Measurements from ENCODE around the gene CFAP46. TPM values are rescaled to one million over a fixed set of nuclear protein-coding genes. Genes with fewer than 3 reads are reported as not detected.

CFAP46 gene
- total RNA-seq, 1 donor from 2014 or later = 3.7 TPM

DNA sequence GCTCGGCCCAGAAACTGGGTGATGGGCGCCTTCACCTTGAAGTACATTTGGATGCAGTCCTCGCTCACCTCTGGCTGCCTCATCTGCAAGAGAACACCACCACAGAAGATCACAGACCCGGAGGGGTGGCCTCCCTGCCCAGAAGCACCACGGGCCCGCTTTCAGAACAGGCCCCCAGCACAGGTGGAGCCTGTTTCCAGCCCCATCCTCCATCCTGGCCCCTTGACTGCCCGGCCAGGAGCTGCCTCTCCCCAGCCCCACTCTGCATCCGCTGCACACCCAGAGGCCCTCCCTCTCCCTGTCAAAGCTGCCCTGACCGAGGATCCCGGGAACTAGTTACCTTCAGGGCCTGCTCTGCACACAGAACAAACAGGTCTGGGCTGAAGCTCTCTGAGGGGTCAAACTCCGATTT, 724 bp downstream of the CFAP46 start:
- Mint-ChIP-seq H3K27me3 (peaks cover 45% of the 10 kb centered on the region), H3K9me3 (no peaks in the 10 kb centered on the region), H3K36me3 (ENCODE audit: low read depth) (no peaks in the 10 kb centered on the region), H3K4me3 (peak overlapping the region; percentile 70), H3K4me1 (peaks cover 37% of the 10 kb centered on the region), H3K27ac (no peak overlapping the region)
- DNase-seq = no peak
- POLR2A ChIA-PET = no interaction called here
- intact Hi-C loops (cut with micrococcal nuclease) = loop anchor here (2.0 to 10.0 kb wide), 2 partner anchors 313 to 377 kb away; no protein-coding TSS in a partner anchor
- TF ChIP-seq, protein P1, sequence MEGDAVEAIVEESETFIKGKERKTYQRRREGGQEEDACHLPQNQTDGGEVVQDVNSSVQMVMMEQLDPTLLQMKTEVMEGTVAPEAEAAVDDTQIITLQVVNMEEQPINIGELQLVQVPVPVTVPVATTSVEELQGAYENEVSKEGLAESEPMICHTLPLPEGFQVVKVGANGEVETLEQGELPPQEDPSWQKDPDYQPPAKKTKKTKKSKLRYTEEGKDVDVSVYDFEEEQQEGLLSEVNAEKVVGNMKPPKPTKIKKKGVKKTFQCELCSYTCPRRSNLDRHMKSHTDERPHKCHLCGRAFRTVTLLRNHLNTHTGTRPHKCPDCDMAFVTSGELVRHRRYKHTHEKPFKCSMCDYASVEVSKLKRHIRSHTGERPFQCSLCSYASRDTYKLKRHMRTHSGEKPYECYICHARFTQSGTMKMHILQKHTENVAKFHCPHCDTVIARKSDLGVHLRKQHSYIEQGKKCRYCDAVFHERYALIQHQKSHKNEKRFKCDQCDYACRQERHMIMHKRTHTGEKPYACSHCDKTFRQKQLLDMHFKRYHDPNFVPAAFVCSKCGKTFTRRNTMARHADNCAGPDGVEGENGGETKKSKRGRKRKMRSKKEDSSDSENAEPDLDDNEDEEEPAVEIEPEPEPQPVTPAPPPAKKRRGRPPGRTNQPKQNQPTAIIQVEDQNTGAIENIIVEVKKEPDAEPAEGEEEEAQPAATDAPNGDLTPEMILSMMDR (IDR thresholded peaks at IDR 0.05) = no peak
- ATAC-seq (ENCODE audit: low read depth) = no peak
- CTCF ChIA-PET = no interaction called here

DNA sequence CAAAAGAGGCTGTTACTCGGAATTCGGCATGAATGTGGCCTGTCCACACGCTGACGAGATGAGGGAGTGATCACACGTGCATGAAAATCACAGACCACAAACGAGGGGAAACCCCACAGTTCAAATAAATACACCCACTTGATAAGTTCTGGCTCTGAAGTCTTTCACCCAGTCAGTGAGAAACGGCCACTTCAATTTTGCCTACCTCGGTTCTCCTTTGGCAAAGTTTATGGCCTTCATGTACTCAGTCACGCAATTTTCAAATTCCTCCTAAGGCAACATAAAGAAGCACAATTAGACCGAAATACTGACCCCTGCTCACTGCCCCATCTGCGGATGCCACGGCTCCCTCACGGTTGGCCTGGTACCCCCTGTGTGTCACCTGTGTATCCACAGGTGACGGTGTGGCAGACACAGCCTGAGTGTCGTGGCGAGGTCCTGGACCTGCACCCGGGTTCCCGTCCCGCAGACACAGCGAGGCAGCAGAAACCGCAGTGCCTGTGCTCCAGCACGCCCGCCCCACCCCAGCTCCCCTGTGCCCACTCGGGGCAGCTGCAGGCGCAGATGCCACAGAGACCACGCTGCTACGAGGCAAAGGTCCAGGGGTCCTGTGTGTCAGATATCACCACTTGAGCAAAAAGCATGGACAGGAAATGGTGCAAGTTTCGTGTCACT, 1.4 kb downstream of the CFAP46 start:
- H3K27me3 Mint-ChIP-seq = peaks cover 41% of the 10 kb centered on the region
- peaks cover 37% of the 10 kb centered on the region for H3K4me1 Mint-ChIP-seq
- TF ChIP-seq, protein P1 (IDR thresholded peaks at IDR 0.05) = no peak
- no peak for DNase-seq
- ChIA-PET CTCF (interaction anchor here (1.0 kb wide), 1 partner anchor 18 kb away, joined by 3 read pairs; no protein-coding TSS in a partner anchor), POLR2A (no interaction called here)
- intact Hi-C loops (cut with micrococcal nuclease) = loop anchor here (1.0 to 10.0 kb wide), 3 partner anchors 37 to 378 kb away; no protein-coding TSS in a partner anchor
- peak; percentile 38 for ATAC-seq (ENCODE audit: low read depth)
- H3K4me3 Mint-ChIP-seq = peak overlapping the region; percentile 55
- no peaks in the 10 kb centered on the region for H3K9me3 Mint-ChIP-seq
- peak overlapping the region; percentile 18 for H3K27ac Mint-ChIP-seq
- no peaks in the 10 kb centered on the region for H3K36me3 Mint-ChIP-seq (ENCODE audit: low read depth)

GRCh38 chr10:132939957-132940790, 2.2 kb downstream of the CFAP46 start:
- TF ChIP-seq, protein P1 (IDR thresholded peaks at IDR 0.05) = no peak
- peak overlapping the region; percentile 55 for H3K4me3 Mint-ChIP-seq
- peaks cover 37% of the 10 kb centered on the region for H3K4me1 Mint-ChIP-seq
- ATAC-seq (ENCODE audit: low read depth) = peak; percentile 69
- POLR2A ChIA-PET = no interaction called here
- CTCF ChIA-PET = interaction anchor here (0.6 to 1.0 kb wide), 2 partner anchors 8 to 19 kb away, joined by 3 read pairs; no protein-coding TSS in a partner anchor
- DNase-seq = no peak
- H3K27me3 Mint-ChIP-seq = peaks cover 38% of the 10 kb centered on the region
- H3K36me3 Mint-ChIP-seq (ENCODE audit: low read depth) = no peaks in the 10 kb centered on the region
- intact Hi-C loops (cut with micrococcal nuclease) = loop anchor here (1.0 to 10.0 kb wide), 3 partner anchors 36 to 379 kb away; no protein-coding TSS in a partner anchor
- peak overlapping the region; percentile 41 for H3K27ac Mint-ChIP-seq
- H3K9me3 Mint-ChIP-seq = no peaks in the 10 kb centered on the region

DNA sequence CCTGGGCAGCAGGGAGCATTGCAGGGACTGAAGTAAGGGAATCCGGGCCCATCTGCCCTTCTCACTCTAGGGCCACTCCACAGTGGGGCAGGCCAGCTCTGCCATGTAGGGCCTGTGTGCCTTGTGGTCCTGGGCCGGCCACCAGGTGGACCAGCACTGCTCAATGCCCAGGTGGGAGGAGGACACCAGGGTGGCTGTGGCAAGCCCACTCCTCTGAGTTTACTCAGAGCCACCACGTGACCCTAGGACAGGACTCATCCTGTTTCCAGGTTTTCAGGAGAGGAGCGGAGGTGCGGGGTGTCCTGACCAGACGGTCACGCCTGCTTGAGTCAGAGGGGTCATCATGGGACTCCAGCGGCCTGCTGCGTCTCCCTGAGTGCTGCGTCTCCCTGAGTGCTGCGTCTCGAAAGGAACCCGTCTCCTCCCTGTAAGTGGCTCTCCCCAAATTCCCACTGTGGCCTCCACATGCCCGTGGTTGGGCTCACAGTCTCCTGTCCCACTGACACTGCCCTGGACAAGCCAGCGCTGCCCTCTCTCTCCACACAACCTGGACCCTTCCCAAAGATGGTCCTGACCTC, 2.9 kb downstream of the CFAP46 start:
- Mint-ChIP-seq H3K9me3 (no peaks in the 10 kb centered on the region), H3K36me3 (ENCODE audit: low read depth) (no peaks in the 10 kb centered on the region), H3K27ac (peak overlapping the region; percentile 41), H3K4me1 (peaks cover 37% of the 10 kb centered on the region), H3K4me3 (peak overlapping the region; percentile 19), H3K27me3 (peaks cover 32% of the 10 kb centered on the region)
- ChIA-PET POLR2A (no interaction called here), CTCF (interaction anchor here (1.0 kb wide), 1 partner anchor 20 kb away, joined by 3 read pairs; no protein-coding TSS in a partner anchor)
- DNase-seq (no peak), ATAC-seq (ENCODE audit: low read depth) (no peak)
- intact Hi-C loops (cut with micrococcal nuclease) = no loop called here
- TF ChIP-seq, protein P1 (IDR thresholded peaks at IDR 0.05) = no peak
